Naive thymus-derived CD4-positive, alpha-beta T cell (primary cell): ENCODE results near the gene SLC25A39. TPM values are rescaled to one million over a fixed set of nuclear protein-coding genes. Genes with fewer than 3 reads are reported as not detected.
A peak's percentile ranks its signal among the peaks of the same experiment; 100 is the strongest.

Source experiments
- ATAC-seq: fragments of 150-1000 bp; cut with Tn5 transposase; 2 replicates; pipeline ENCODE4 v1.10.0; 2021; ENCODE audit warnings: mild to moderate bottlenecking, moderate library complexity
- CTCF ChIA-PET: fragments of 350-600 bp; sonication (Branson Sonifier 250); formaldehyde crosslinking; loops from one replicate; lab custom pipeline; 2021; ENCODE audit warnings: antibody characterized with exemption; lab: Charles Lee
- POLR2A ChIA-PET: fragments of 350-600 bp; sonication (Branson Sonifier 250); formaldehyde crosslinking; loops from one replicate; lab custom pipeline; 2021; ENCODE audit warnings: antibody characterized with exemption, inconsistent platforms; lab: Charles Lee
- DNase-seq, 9 donors: peaks; one replicate each; pipeline versions ENCODE4 v3.0.0 to v3.0.0-alpha.2; 2020 to 2022; ENCODE audit warnings: mixed read lengths in 1 of 9
- H3K27ac ChIP-seq: one replicate; pipeline ENCODE4 v1.7.0; 2013; ENCODE audit warnings: mild to moderate bottlenecking, low read depth, low read length, moderate library complexity
- H3K27me3 ChIP-seq, 2 donors: one replicate each; pipeline ENCODE4 v1.7.0; 2013; ENCODE audit warnings: low read length in 2 of 2, mild to moderate bottlenecking in 2 of 2, moderate library complexity in 2 of 2; ENCODE audit not compliant: control insufficient read depth in 2 of 2, insufficient read depth in 2 of 2
- H3K36me3 ChIP-seq, 3 experiments: 1 replicate in 2 of 3; 2 replicates in 1 of 3; pipeline ENCODE4 v1.7.0; 2013; ENCODE audit warnings: low read length in 3 of 3, mild to moderate bottlenecking in 3 of 3, moderate library complexity in 1 of 3; ENCODE audit not compliant: insufficient read depth in 3 of 3, control insufficient read depth in 2 of 3
- H3K4me1 ChIP-seq, 2 donors: one replicate each; pipeline ENCODE4 v1.7.0; 2013; ENCODE audit warnings: low read length in 2 of 2, mild to moderate bottlenecking in 2 of 2, moderate library complexity in 1 of 2; ENCODE audit not compliant: control insufficient read depth in 2 of 2, insufficient read depth in 2 of 2
- H3K4me3 ChIP-seq: 2 replicates; pipeline ENCODE4 v1.7.0; 2013; ENCODE audit warnings: mild to moderate bottlenecking, low read length
- H3K9me3 ChIP-seq, 3 experiments: 1 replicate in 2 of 3; 2 replicates in 1 of 3; pipeline ENCODE4 v1.7.0; 2013; ENCODE audit warnings: low read length in 3 of 3; ENCODE audit not compliant: control insufficient read depth in 2 of 3
- H3K27ac Mint-ChIP-seq, 9 donors: one replicate each; pipeline ENCODE4 v1.8.0; 2020 to 2022; ENCODE audit warnings: mixed read lengths in 9 of 9, mild to moderate bottlenecking in 8 of 9, moderate library complexity in 5 of 9, inconsistent platforms in 2 of 9
- H3K27me3 Mint-ChIP-seq, 5 donors: one replicate each; pipeline ENCODE4 v1.8.0; 2021 to 2022; ENCODE audit warnings: mixed read lengths in 5 of 5, mild to moderate bottlenecking in 1 of 5
- H3K36me3 Mint-ChIP-seq, 5 donors: one replicate each; pipeline ENCODE4 v1.8.0; 2020 to 2022; ENCODE audit warnings: mixed read lengths in 5 of 5, mild to moderate bottlenecking in 3 of 5, inconsistent platforms in 1 of 5
- H3K4me1 Mint-ChIP-seq, 7 donors: one replicate each; pipeline ENCODE4 v1.8.0; 2020 to 2022; ENCODE audit warnings: mixed read lengths in 7 of 7, mild to moderate bottlenecking in 3 of 7, inconsistent platforms in 1 of 7
- H3K4me3 Mint-ChIP-seq, 10 donors: one replicate each; pipeline ENCODE4 v1.8.0; 2020 to 2022; ENCODE audit warnings: mild to moderate bottlenecking in 10 of 10, mixed read lengths in 10 of 10, moderate library complexity in 6 of 10, inconsistent platforms in 2 of 10
- H3K9me3 Mint-ChIP-seq, 11 donors: one replicate each; pipeline ENCODE4 v1.8.0; 2020 to 2022; ENCODE audit warnings: mixed read lengths in 11 of 11, mild to moderate bottlenecking in 4 of 11, inconsistent platforms in 1 of 11, moderate library complexity in 1 of 11
- intact Hi-C, 2 donors: fragments of 100-400 bp; cut with micrococcal nuclease; formaldehyde crosslinking; loops; one replicate each; pipeline ENCODE4 v1.15.1; 2023
- polyA plus RNA-seq, 2 donors: library from polyadenylated mRNA; unstranded; fragments of 300-500 nt; fragmentation: Illumina TruSeq; gene quantifications; one replicate each; pipeline ENCODE4 v1.2.3, GENCODE V29; 2021
- total RNA-seq, 6 experiments: library from RNA in 5 of 6; stranded (reverse) in 5 of 6; gene quantifications; 1 replicate in 5 of 6; 2 replicates in 1 of 6; pipeline ENCODE4 v1.2.3 and lab custom pipeline; 2021 to 2026

The SLC25A39 gene
- total and polyA plus RNA-seq, 7 experiments from 2014 or later, result 75.4 to 155 (median 104) TPM

- Histone ChIP-seq H3K36me3 (peaks cover 0 to 3% (median 0%) of the 10 kb centered on the region in 3 experiments), H3K27me3 (peaks cover 0 to 21% of the 10 kb centered on the region in 2 donors), H3K27ac (no peak overlapping the region), H3K9me3 (no peaks in the 10 kb centered on the region), H3K4me3 (peak overlapping the region; percentile 47), H3K4me1 (peaks cover 0 to 17% of the 10 kb centered on the region in 2 donors)
- CTCF ChIA-PET, result no interaction called here
- H3K4me1 Mint-ChIP-seq, result peaks cover 15 to 29% (median 21%) of the 10 kb centered on the region in 7 donors
- H3K4me3 Mint-ChIP-seq, result peak overlapping the region; percentile 45 to 81 (median 68)
- peaks cover 0 to 2% (median 0%) of the 10 kb centered on the region in 11 donors for H3K9me3 Mint-ChIP-seq
- H3K36me3 Mint-ChIP-seq, result peaks cover 2 to 11% (median 4%) of the 10 kb centered on the region in 5 donors
- DNase-seq (no peak), ATAC-seq (no peak)
- POLR2A ChIA-PET, result interaction anchor here (0.8 to 3.1 kb wide), 3 partner anchors 9 to 93 kb away, joined by 4 to 21 read pairs (median 5); partner anchors contain the start of gene UBTF
- H3K27me3 Mint-ChIP-seq, result peaks cover 25 to 53% (median 38%) of the 10 kb centered on the region in 5 donors
- H3K27ac Mint-ChIP-seq, result no peak overlapping the region
- intact Hi-C loops, result no loop called here
These were observed 10.1 kb downstream of the SLC25A39 start for GRCh38 chr17:44314524-44314868.

GRCh38 chr17:44314031-44314430, 10.6 kb downstream of the SLC25A39 start:
- Histone ChIP-seq H3K27me3 (peaks cover 0 to 21% of the 10 kb centered on the region in 2 donors), H3K36me3 (no peaks in the 10 kb centered on the region), H3K4me1 (peaks cover 0 to 20% of the 10 kb centered on the region in 2 donors), H3K9me3 (no peaks in the 10 kb centered on the region), H3K27ac (no peak overlapping the region), H3K4me3 (no peak overlapping the region)
- intact Hi-C loops, result no loop called here
- Mint-ChIP-seq H3K27ac (no peak overlapping the region), H3K27me3 (peaks cover 25 to 56% (median 38%) of the 10 kb centered on the region in 5 donors), H3K9me3 (peaks cover 0 to 2% (median 0%) of the 10 kb centered on the region in 11 donors), H3K36me3 (peaks cover 0 to 7% (median 3%) of the 10 kb centered on the region in 5 donors), H3K4me3 (peak overlapping the region; percentile 45 to 81 (median 68)), H3K4me1 (peaks cover 15 to 32% (median 24%) of the 10 kb centered on the region in 7 donors)
- ATAC-seq, result no peak
- no peak for DNase-seq
- CTCF ChIA-PET, result no interaction called here
- POLR2A ChIA-PET, result interaction anchor here (0.8 to 1.7 kb wide), 2 partner anchors 10 to 13 kb away, joined by 4 to 5 read pairs; no protein-coding TSS in a partner anchor

- DNase-seq, result no peak
- POLR2A ChIA-PET, result interaction anchor here (1.3 kb wide), 1 partner anchor 93 kb away, joined by 4 read pairs; the partner anchor contains the start of gene UBTF
These were observed 12.1 kb downstream of the SLC25A39 start for GRCh38 chr17:44312396-44313104.

GRCh38 chr17:44311562-44312181, 13.0 kb downstream of the SLC25A39 start:
- peaks cover 0 to 5% (median 3%) of the 10 kb centered on the region in 5 donors for H3K36me3 Mint-ChIP-seq
- ATAC-seq (no peak), DNase-seq (no peak)
- Histone ChIP-seq H3K27me3 (peaks cover 0 to 16% of the 10 kb centered on the region in 2 donors), H3K27ac (no peak overlapping the region), H3K4me3 (no peak overlapping the region), H3K4me1 (peaks cover 0 to 21% of the 10 kb centered on the region in 2 donors), H3K36me3 (no peaks in the 10 kb centered on the region), H3K9me3 (no peaks in the 10 kb centered on the region)
- no peak overlapping the region for H3K27ac Mint-ChIP-seq
- peaks cover 0 to 2% (median 0%) of the 10 kb centered on the region in 11 donors for H3K9me3 Mint-ChIP-seq
- H3K4me3 Mint-ChIP-seq, result no peak overlapping the region
- peaks cover 21 to 42% (median 32%) of the 10 kb centered on the region in 7 donors for H3K4me1 Mint-ChIP-seq
- ChIA-PET CTCF (no interaction called here), POLR2A (interaction anchor here (1.3 kb wide), 1 partner anchor 92 kb away, joined by 4 read pairs; the partner anchor contains the start of gene UBTF)
- peaks cover 30 to 61% (median 36%) of the 10 kb centered on the region in 5 donors for H3K27me3 Mint-ChIP-seq
- intact Hi-C loops, result no loop called here

More at GRCh38 chr17:44312396-44313104, 12.1 kb downstream of the SLC25A39 start:
- Histone ChIP-seq H3K4me3 (no peak overlapping the region), H3K4me1 (peaks cover 0 to 21% of the 10 kb centered on the region in 2 donors), H3K27ac (no peak overlapping the region), H3K36me3 (no peaks in the 10 kb centered on the region), H3K9me3 (no peaks in the 10 kb centered on the region), H3K27me3 (peaks cover 0 to 21% of the 10 kb centered on the region in 2 donors)
- no peak for ATAC-seq
- intact Hi-C loops, result no loop called here
- Mint-ChIP-seq H3K27me3 (peaks cover 27 to 61% (median 37%) of the 10 kb centered on the region in 5 donors), H3K36me3 (peaks cover 0 to 7% (median 3%) of the 10 kb centered on the region in 5 donors), H3K9me3 (peaks cover 0 to 2% (median 0%) of the 10 kb centered on the region in 11 donors), H3K27ac (no peak overlapping the region), H3K4me3 (peak overlapping the region in 1 of 10 donors; percentile 59), H3K4me1 (peaks cover 15 to 34% (median 25%) of the 10 kb centered on the region in 7 donors)
- CTCF ChIA-PET, result interaction anchor here (0.6 kb wide), 1 partner anchor 124 kb away, joined by 6 read pairs; no protein-coding TSS in a partner anchor

- H3K9me3 ChIP-seq, result no peaks in the 10 kb centered on the region
- DNase-seq (no peak), ATAC-seq (no peak)
- POLR2A ChIA-PET, result interaction anchor here (1.0 to 3.4 kb wide), 5 partner anchors 9 to 112 kb away, joined by 3 to 23 read pairs (median 4); partner anchors contain the start of gene UBTF
- no peak overlapping the region for H3K4me3 Mint-ChIP-seq
- H3K4me3 ChIP-seq, result no peak overlapping the region
- H3K9me3 Mint-ChIP-seq, result peaks cover 0 to 2% (median 0%) of the 10 kb centered on the region in 11 donors
- H3K27me3 Mint-ChIP-seq, result peaks cover 30 to 60% (median 34%) of the 10 kb centered on the region in 5 donors
- H3K27me3 ChIP-seq, result peaks cover 0 to 8% of the 10 kb centered on the region in 2 donors
- peaks cover 14 to 36% (median 26%) of the 10 kb centered on the region in 7 donors for H3K4me1 Mint-ChIP-seq
- no peaks in the 10 kb centered on the region for H3K36me3 ChIP-seq
- H3K4me1 ChIP-seq, result peaks cover 0 to 15% of the 10 kb centered on the region in 2 donors
- CTCF ChIA-PET, result interaction anchor here (1.4 kb wide), 1 partner anchor 100 kb away, joined by 3 read pairs; no protein-coding TSS in a partner anchor
- H3K27ac Mint-ChIP-seq, result no peak overlapping the region
- peaks cover 0 to 5% (median 1%) of the 10 kb centered on the region in 5 donors for H3K36me3 Mint-ChIP-seq
- H3K27ac ChIP-seq, result no peak overlapping the region
- intact Hi-C loops, result no loop called here
These were observed 13.8 kb downstream of the SLC25A39 start for GRCh38 chr17:44310609-44311376.
